CD4-positive, alpha-beta T cell treated with Interferon gamma for 1 hour (primary cell): Measurements from ENCODE around the gene LRRC8D.

Experiments
- DNase-seq: peaks from one replicate; pipeline ENCODE4 v3.0.0-alpha.2; 2020

The LRRC8D gene

DNA sequence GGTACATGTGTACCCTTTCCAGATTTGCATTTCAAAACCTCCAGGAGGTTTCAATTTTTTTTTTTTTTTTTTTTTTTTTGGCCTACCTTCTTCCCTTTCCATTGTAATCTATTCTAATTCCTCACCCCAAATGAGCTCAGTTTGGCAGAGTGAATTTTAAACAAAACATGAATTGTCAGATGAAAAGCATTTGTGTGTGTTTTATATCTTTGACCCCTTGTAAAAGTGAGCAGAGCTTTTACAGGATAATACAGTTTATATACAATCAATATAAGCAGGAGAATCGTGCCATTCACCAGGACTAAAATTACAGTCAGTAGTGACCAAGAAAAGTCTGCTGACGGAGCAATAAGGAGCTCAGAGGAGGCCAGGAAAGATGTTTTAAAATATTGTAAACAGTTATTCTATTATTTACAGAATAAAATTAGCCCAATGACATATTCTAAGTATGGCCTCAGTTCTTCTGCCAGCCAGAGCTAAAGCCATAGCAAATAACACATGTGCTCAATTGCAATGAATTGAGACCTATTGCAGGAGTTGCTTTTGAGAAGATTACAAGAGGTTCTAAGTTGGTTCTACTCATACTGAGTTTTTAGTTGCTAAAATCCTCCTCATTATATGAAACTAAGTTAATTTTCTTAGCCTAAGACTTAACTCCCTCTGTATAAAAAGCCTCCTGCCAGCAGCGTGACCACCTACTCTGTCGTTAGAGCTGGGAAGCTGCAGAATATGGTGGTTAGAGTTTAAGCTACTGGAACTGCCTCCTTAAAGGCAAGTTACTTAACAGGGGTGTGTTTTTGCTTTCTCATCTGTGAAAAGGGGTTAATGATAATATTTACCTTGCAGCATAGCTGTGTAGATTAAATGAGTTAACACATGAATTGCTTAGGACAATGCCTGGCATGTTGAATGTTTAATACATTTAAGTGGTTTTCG, 123.3 kb downstream of the LRRC8D start:
- no peak for DNase-seq

DNA sequence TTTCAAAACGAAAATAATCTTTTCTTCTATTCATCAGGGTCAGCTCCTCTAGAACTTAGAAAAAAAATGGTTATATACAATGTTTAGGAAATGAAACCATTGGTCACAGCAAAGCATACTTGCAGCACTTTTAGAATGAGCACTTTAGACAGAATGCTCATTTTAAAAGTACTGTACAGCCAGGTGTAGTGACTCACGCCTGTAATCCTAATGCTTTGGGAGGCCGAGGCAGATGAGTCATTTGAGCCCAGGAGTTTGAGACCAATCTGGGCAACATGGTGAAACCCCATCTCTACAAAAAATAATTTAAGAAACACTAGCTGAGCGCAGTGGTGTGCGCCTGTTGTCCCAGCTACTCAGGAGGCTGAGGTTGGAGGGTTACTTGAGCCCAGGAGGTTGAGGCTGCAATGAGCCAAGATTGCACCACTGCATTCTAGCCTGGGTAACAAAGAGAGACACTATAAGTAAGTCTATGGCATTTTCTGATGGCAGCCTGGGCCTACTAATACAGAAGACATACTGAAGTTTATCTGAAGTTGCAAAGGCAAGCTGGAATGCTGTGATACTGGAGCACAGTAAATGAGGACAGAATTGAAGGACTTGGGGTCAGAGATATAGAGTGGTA, 125.1 kb downstream of the LRRC8D start:
- no peak for DNase-seq

DNA sequence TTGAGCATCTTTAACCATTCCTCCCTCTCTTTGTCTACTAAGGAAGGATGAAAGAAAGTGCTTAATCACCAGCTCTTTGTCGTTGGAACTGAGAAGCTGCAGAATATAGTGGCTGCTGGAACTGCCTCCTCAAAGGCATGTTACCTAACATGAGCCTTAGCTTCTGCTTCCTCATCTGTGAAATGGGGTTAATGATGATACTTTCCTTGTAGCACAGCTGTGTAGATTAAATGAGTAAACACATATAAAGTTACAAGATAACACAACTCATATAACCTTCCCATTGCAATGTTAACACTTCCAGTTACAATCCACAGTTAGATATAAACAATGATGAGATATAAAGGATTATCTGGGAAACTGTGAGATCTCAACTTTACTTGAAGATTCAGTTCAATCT, 125.7 kb downstream of the LRRC8D start:
- no peak for DNase-seq

GRCh38 chr1:89948722-89949345, 128.0 kb downstream of the LRRC8D start:
- DNase-seq: no peak

DNA sequence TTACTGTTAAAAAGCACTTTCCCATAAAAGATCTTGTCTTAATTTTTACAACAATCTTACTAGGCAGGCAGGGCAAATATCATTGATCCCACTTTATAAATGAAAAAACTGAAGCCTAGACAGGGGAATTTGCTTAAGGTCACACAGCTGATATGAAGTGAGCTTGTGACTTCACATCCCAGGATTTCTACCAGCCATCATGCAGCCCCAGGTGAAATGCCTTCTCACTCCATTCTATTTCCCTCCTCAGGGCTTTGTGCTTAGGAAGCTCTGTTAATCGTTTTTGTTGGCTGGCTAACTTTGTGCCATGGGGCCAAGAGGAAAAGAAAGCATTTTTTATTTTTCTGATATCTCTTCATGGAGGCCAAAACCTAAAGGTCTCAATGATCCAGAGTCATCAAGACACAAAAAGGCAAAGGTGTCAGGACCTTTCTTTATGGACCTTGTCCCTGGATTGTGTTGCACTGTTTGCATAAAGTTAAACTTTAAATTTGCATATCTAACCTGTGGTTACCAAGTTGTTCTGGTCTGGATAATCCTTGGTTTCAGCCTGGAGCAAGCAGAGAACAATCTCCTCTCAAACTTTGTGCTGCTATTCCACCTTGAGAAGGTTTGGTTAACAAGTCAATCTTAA, 129.3 kb downstream of the LRRC8D start:
- DNase-seq: no peak

DNA sequence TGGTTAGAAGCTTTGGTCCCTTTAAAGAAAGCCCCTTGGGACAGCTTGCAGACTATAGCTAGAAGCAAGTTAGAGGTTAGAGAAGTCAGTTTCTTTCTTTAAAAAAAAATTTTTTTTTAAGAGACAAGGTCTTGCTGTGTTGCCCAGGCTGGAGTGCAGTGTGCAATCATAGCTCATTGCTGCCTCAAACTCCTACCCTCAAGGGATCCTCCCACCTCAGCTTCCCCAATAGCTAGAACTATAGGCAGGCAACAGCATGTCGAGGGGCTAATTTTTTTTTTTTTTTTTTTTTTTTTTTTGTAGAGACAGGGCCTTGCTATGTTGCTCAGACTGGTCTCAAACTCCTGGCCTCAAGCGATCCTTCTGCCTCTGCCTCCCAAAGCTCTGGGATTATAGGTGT, 129.9 kb downstream of the LRRC8D start:
- no peak for DNase-seq

DNA sequence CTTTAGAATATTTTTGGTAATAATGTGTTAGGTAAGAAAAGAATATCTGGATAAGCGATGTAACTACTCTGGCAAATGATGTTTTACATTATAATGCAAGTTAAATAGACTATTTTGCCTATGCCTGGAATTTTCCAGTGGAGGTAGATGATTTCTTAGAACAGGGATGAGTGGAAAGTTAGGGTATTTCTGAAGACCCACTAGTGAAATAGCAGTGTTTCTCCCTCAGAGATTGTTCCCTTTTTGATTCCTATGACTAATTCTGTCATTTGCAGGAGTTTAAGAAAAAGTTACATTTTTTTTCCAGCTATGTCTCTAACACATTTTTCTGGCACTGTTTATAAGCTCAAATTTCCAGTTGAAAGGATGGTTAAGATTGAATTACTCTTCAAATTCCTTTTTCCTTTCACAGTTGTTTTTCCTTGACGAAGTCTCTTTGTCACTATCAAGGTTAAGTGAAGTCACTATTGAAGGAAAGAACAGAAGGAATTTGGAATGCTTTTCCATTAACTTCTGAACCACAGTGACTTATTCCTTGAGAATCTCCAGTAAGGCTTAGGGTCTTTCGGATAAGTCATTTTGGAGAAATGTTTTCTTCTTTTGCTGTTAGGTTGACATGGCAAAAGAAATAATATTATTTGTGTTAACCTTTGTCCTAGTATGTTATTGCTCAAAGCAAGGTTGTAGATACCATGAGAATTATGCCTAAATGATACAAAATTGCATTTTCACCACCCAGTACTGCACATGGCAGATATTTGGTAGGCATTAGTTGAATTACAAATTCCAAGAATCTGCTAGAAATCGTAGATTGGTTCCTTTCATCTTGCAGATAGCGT, 131.2 kb downstream of the LRRC8D start:
- DNase-seq: no peak

DNA sequence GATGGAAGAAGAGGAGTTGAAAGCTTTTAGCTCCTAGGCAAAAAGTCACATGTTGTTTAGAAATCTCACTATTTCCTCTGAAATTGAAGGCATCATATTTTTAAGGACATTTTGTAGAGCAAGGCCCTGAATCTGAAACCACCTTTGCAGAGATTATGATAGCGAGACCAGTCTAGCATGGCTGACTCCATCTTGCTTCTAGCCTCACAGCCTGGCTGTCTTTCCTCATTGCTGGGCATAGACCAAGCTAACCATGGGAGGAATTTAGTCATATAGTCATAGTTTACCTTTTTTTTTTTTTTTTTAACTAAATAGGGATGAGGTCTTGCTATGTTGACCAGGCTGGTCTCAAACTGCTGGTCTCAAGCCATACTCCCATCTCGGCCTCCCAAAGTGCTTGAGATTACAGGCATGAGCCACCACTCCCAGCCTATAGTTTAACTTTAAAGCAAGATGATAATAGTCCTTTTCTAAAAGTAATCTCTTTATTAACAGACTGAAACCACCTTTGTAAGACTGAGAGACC, 131.8 kb downstream of the LRRC8D start:
- DNase-seq: no peak

DNA sequence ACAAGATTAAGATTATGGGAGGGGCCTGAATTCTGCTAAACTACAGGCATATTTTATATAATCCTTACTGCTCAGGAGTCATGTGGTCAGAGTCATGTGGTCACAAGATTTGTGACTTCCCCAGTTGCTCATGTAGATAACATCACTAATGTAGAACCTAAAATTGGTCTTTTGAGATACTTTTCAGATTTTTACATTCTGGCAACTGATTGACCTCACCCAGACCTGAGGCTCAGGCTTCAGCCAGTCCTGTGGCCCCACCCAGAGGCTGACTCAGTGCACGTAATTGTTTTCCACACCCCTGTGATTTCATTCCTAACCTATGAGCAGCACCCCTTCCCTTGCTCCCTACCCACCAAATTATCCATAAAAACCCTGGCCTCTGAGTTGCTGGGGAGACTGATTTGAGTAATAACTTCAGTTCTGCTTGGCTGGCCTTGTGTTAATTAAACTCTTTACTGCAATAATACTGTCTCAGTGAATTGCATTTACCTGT, 132.3 kb downstream of the LRRC8D start:
- DNase-seq: peak; percentile 17

DNA sequence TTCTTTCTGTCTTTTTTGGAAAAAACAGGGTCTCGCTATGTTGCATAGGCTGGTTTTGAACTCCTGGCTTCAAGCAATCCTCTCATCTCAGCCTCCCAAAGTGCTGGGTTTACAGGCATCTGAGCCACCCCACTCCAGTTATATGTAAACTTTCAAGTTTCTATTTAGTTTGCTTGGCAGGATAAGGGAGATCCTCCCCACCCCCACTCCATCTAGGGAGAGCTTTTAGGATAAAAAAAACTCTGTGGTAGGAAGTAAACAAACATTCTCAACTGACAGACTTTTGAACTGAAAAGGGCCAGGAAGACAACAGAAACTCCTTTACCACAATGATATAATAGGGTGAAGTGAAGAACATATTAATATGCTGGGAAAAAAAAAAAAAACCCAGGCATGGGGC, 133.1 kb downstream of the LRRC8D start:
- DNase-seq: no peak

DNA sequence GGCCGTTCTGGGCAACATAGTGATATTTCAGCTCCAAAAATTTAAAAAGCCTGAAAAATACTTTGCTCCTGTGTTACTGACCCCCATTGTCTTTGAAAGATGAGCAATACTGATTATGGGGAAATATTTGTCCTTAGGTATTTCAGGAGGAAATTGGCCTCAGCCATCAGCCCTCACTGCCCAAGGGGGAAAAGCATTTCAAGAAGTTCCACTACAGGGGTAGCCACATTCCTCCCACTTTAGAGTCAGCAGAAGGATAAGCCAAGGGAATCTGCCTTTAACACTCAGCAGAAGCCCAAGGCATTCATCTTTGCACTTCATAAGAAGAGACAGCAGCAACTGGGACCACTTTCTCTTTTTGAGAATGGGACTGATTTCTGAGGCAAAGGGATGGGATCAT, 133.6 kb downstream of the LRRC8D start:
- DNase-seq: no peak

- DNase-seq: no peak
Measured at GRCh38 chr1:89955311-89956205, 134.7 kb downstream of the LRRC8D start.

GRCh38 chr1:89957107-89957506, 136.3 kb downstream of the LRRC8D start:
- DNase-seq: no peak

GRCh38 chr1:89958851-89959654, 138.2 kb downstream of the LRRC8D start:
- no peak for DNase-seq

DNA sequence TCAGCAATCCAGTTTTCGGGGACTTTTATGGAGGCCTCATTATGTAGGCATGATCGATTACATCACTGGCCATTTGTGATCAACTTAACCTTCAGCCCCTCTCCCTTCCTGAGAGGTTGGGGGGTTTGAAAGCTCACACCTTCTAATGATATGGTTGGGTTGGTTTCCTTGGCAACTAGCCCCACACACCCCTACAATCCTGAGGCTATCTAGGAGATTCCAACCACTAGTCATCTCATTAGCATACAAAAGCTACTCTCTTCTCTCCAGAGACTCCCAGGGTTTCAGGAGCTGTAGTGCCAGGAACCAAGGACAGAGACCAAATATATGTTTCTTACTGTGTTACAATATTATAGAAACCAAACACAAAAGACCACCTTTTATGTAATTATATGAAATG, 138.9 kb downstream of the LRRC8D start:
- DNase-seq: no peak

DNA sequence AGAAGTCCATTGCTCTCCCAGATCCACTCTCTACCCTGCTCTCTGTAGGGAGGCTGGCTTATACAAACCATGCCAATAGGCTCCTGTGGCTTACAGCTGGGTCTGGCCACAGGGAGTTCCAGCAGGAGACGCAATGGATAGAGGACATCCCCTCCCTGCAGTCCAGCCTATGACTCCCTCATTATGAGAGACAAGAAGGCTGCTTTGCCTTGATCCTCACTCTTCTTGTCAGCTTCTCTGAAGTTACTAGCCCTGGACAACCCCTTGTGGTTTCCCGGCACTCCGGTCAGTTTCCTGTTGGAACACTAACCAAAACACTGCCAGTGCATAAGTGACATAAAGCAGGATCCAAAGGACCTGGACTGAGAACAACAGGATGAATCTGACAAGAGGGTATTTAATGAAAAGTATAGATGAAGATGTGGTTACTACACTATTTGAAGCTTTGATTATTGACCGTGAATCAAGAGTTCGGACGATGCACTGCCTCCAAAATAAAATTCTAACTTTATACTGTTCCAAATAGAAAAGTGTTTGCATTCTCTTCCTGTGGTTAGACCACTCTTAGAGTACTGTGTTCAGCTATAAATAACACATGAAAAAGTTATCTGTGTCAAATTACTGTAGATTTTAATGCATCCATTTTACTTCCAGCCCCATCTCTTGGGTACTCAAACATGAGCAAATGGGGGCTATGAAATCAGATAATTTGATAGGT, 141.4 kb downstream of the LRRC8D start:
- no peak for DNase-seq

GRCh38 chr1:89962742-89963075, 141.9 kb downstream of the LRRC8D start:
- DNase-seq: no peak

GRCh38 chr1:89965193-89965768, 144.4 kb downstream of the LRRC8D start:
- DNase-seq: no peak

DNA sequence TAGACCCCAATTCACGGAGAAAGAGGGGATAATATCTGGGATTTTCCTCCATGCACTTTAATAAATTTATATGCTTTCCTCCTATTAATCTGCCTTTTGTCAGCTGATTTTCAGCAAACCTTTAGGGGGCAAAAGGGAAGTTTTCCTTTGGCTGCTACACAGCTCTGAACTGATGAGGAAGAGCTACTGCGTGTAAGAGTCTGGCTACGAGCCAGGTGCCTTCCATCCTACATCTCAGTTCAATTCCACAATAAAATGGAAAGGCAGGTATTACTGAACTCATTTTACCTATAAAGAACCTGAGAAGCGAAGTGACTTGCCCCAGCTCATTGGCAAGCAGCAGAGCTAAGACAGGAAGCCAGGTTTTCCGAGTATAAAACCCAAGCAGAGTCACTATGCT, 145.8 kb downstream of the LRRC8D start:
- DNase-seq: no peak
